H1 (cell line): ENCODE measurements around the gene YIPF1. TPM values are rescaled to one million over a fixed set of nuclear protein-coding genes. Genes with fewer than 3 reads are reported as not detected.

Source experiments
- CHD7 ChIP-seq: fragments of 300-600 bp; sonication (generic); IDR thresholded peaks from 2 replicates; pipeline ENCODE4 v1.7.1; 2012; ENCODE audit warnings: low read length, moderate library complexity, mild to moderate bottlenecking, inconsistent platforms; ENCODE audit not compliant: insufficient replicate concordance
- SIN3A ChIP-seq, 2 experiments: IDR thresholded peaks in 1 of 2; conservative IDR thresholded peaks in 1 of 2; 2 replicates each; pipeline ENCODE4 v1.6.1; 2011 to 2012; ENCODE audit warnings: low read length in 2 of 2, improper control_type of control experiment in 1 of 2, low read depth in 1 of 2, mild to moderate bottlenecking in 1 of 2
- polyA plus RNA-seq, 7 experiments: library from polyadenylated mRNA; depleted of rRNA in 3 of 7; stranded (reverse) in 5 of 7; unstranded in 2 of 7; fragments of >200 nt in 5 of 7; fragments of 200-250 nt in 2 of 7; gene quantifications; 1 replicate in 5 of 7; 2 replicates in 1 of 7; 4 replicates in 1 of 7; pipeline versions ENCODE4 v1.2.1 to v1.2.3, GENCODE V29; 2011 to 2013; ENCODE audit warnings: missing spikeins in 2 of 7, mixed read lengths in 2 of 7
- total RNA-seq: library from RNA; stranded (reverse); fragmentation: NEBNext Ultra II Directional; extraction: Animal tissue kit (Norgen Biotek cat#: 25700); gene quantifications from 2 replicates; pipeline ENCODE4 v1.2.1, GENCODE V29; 2021

Gene YIPF1
- total and polyA plus RNA-seq, 2 of the 8 experiments (the other 6 are each of a cell fraction or from before 2014, with no cell fraction given) = 31.8 to 53.7 TPM

GRCh38 chr1:53850082-53850673 lies 39.4 kb downstream of the YIPF1 start (continued):
- TF ChIP-seq CHD7 (no peak), SIN3A (conservative IDR thresholded peaks at IDR 0.05 in 1 of 2, IDR thresholded peaks at IDR 0.05 in 1 of 2; ENCODE audit: low read depth in 1 of 2, low read length in 2 of 2) (no peak)
